GM21723 (cell line): ENCODE data around the gene MPHOSPH8.
"Not testable (repeated sequence)": the region's sequence is repeated elsewhere in the genome, so short reads cannot be mapped to it uniquely, and the experiment has no call there.

ENCODE experiments used
- ATAC-seq: cut with Tn5 transposase; IDR thresholded peaks from one replicate; pipeline ENCODE4 v1.9.1; 2021; ENCODE audit warnings: mild to moderate bottlenecking, moderate library complexity; ENCODE audit not compliant: unreplicated experiment

Gene MPHOSPH8

GRCh38 chr13:19624265-19624664 lies 9.2 kb upstream of the MPHOSPH8 start:
- ATAC-seq, result no peak

GRCh38 chr13:19632915-19633478 lies 462 bp upstream of the MPHOSPH8 start:
- ATAC-seq, result no peak

- ATAC-seq, result peak; percentile 6
Measured at GRCh38 chr13:19634256-19634740, 839 bp downstream of the MPHOSPH8 start.

GRCh38 chr13:19635926-19636325 lies 2.5 kb downstream of the MPHOSPH8 start:
- ATAC-seq, result not testable (repeated sequence)

GRCh38 chr13:19643652-19644051 lies 10.2 kb downstream of the MPHOSPH8 start:
- ATAC-seq, result no peak

GRCh38 chr13:19645000-19645399 lies 11.5 kb downstream of the MPHOSPH8 start:
- no peak for ATAC-seq

GRCh38 chr13:19646063-19646462 lies 12.6 kb downstream of the MPHOSPH8 start:
- no peak for ATAC-seq

- ATAC-seq, result no peak
Measured at GRCh38 chr13:19650742-19651141, 17.3 kb downstream of the MPHOSPH8 start.

- ATAC-seq, result no peak
Measured at GRCh38 chr13:19657872-19658591, 24.6 kb downstream of the MPHOSPH8 start.

GRCh38 chr13:19658831-19659230 lies 25.4 kb downstream of the MPHOSPH8 start:
- no peak for ATAC-seq

GRCh38 chr13:19661126-19661525 lies 27.7 kb downstream of the MPHOSPH8 start:
- no peak for ATAC-seq

GRCh38 chr13:19661561-19661960 lies 28.1 kb downstream of the MPHOSPH8 start:
- no peak for ATAC-seq

GRCh38 chr13:19663416-19663979 lies 30.0 kb downstream of the MPHOSPH8 start:
- no peak for ATAC-seq

GRCh38 chr13:19664481-19665230 lies 31.2 kb downstream of the MPHOSPH8 start:
- no peak for ATAC-seq

- no peak for ATAC-seq
Measured at GRCh38 chr13:19665427-19665859, 32.0 kb downstream of the MPHOSPH8 start.

- no peak for ATAC-seq
Measured at GRCh38 chr13:19668778-19669177, 35.3 kb downstream of the MPHOSPH8 start.

- ATAC-seq, result no peak
Measured at GRCh38 chr13:19670147-19670546, 36.7 kb downstream of the MPHOSPH8 start.

GRCh38 chr13:19672990-19673389 lies 39.5 kb downstream of the MPHOSPH8 start:
- no peak for ATAC-seq

- ATAC-seq, result no peak
Measured at GRCh38 chr13:19673473-19674430, 40.3 kb downstream of the MPHOSPH8 start.

- ATAC-seq, result no peak
Measured at GRCh38 chr13:19674898-19675297, 41.4 kb downstream of the MPHOSPH8 start.
